KBM-7 (cell line): Measurements from ENCODE around the gene PPP1R11.
"Not testable (repeated sequence)": the region's sequence is repeated elsewhere in the genome, so short reads cannot be mapped to it uniquely, and the experiment has no call there.

Source experiments
- DNase-seq: peaks from one replicate; pipeline ENCODE4 v3.0.0-alpha.2; 2015
- in situ Hi-C: fragments of 300-500 bp; cut with MboI; formaldehyde crosslinking; loops from 2 replicates; pipeline ENCODE4 v1.14.3; 2020; ENCODE audit warnings: low sequenced_read_pairs, low pct_unique_long_range_greater_than_20kb, mixed read lengths

The PPP1R11 gene

GRCh38 chr6:30066577-30067459, at the start of gene PPP1R11:
Gene PPP1R11 (plus strand): TSS chr6:30067198. CDS start chr6:30067411, 213 bp downstream.
- peak; percentile 100 for DNase-seq
- in situ Hi-C loops: no loop called here

- in situ Hi-C loops: loop anchor here (25.0 kb wide), 1 partner anchor 183 kb away; the partner anchor contains the start of gene HLA-G
- no peak for DNase-seq
Observed at GRCh38 chr6:30019819-30020218, 47.2 kb upstream of the PPP1R11 start.

GRCh38 chr6:30020626-30021025, 46.4 kb upstream of the PPP1R11 start:
- in situ Hi-C loops: loop anchor here (25.0 kb wide), 1 partner anchor 183 kb away; the partner anchor contains the start of gene HLA-G
- no peak for DNase-seq

DNA sequence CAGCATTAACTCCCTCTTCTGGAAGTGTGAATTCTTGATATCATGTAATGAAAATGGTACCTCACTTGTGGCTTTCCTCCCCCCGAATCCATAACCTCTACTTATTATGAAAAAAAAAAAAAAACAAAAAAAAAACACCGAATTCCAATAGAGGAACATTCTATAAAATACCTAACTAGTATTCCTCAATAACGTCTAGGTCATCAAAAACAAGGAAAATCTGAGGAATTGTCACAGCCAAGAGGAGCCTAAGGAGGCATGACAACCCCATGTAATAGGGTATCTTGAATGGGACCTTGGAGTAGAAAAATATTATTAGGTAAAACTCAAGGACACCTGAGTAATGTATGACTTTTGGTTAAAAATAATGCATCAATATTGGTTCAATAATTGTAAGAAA, 44.8 kb upstream of the PPP1R11 start:
- in situ Hi-C loops: loop anchor here (25.0 kb wide), 1 partner anchor 185 kb away; the partner anchor contains the start of gene HLA-G
- DNase-seq: no peak

DNA sequence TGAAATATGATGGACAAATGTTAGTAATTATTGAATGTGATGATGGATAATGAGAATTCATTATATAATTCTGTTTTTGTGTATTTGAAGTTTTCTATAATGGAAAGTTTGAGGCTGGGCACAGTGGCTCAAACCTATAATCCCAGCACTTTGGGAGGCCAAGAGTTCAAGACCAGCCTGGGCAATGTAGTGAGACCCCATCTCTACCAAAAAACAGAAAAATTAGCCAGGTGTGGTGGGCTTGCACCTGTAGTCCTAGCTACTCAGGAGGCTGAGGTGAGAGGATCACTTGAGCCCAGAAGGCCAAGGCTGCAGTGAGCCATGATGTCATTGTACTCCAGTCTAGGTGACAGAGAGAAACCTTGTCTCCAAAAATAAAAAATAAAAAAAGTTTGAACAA, 44.3 kb upstream of the PPP1R11 start:
- in situ Hi-C loops: loop anchor here (25.0 kb wide), 1 partner anchor 185 kb away; the partner anchor contains the start of gene HLA-G
- DNase-seq: not testable (repeated sequence)

- DNase-seq: no peak
- in situ Hi-C loops: no loop called here
Observed at GRCh38 chr6:30025186-30025585, 41.8 kb upstream of the PPP1R11 start.

DNA sequence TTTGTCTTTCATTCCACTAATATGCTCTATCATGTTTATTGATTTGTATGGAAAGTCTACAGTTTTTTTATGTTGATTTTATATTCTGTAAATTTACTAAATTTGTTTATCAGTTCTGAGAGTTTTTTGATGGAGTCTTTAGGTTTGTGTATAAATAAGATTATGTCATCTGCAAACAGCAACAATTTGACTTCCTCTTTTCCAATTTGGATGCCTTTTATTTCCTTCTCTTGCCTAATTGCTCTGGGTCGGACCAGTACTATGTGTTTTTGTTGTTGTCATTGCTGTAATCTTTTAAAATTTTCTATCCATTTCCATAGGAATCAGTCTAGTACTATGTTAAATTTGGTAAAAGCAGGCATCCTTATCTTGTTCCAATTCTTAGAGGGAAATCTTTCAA, 37.4 kb upstream of the PPP1R11 start:
- DNase-seq: no peak
- in situ Hi-C loops: no loop called here

DNA sequence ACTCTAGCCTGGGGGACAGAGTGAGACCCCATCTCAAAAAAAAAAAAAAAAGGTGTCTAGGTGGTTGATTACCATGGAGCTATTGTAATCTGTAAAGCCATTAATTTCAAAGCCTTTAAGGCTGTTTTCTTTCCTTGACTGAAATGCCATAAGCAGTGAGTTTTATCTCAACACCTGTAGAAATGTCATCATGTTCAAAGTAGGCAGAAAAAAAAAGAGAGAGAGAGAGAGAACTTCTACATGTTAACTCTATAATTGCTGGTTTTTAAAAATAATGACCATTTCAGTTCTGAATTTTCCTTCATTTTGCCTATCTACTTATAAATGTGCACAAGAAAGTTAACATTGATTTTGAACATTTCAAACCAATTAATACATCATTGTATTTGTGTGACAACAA, 35.6 kb upstream of the PPP1R11 start:
- in situ Hi-C loops: no loop called here
- DNase-seq: no peak

DNA sequence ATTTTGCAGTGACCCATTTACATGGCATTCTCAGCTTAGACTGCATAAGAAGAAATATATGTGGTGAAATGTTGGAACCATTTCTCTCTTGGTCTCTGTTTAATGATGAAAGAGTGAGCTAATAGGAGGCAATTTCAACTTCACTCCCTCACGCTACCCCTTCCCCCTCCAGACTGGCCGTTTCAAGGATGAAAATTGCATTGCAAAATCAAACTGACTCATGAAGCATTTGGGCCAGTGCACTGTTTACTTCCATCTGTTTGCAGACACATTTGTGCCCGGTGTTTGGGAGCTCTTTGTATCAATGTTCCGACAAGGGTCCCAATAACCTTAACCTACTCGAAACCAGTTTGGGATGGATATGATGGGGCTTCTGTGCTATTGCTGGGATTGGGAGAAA, 33.6 kb upstream of the PPP1R11 start:
- in situ Hi-C loops: not testable (repeated sequence)

DNA sequence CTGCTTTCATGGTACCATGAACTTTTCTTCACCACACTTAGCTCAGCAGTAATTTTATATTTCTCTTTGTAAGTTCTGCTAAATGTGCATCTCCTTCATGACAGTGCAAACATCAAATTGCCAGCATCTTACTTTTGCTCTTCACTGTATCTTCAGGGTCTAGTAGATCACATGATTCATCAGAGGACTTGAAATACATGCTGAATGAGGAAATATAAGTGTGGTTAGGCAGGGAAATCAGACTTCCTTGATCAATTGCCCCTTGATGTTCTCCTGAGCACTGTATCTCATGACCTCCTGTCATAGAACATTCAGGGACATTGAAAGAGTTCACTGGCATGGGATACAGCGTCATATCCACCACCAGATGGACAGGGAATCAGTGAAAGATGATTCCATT, 31.2 kb upstream of the PPP1R11 start:
- no peak for DNase-seq
- in situ Hi-C loops: no loop called here

More for the DNA sequence above, 33.6 kb upstream of the PPP1R11 start:
- not testable (repeated sequence) for DNase-seq

DNA sequence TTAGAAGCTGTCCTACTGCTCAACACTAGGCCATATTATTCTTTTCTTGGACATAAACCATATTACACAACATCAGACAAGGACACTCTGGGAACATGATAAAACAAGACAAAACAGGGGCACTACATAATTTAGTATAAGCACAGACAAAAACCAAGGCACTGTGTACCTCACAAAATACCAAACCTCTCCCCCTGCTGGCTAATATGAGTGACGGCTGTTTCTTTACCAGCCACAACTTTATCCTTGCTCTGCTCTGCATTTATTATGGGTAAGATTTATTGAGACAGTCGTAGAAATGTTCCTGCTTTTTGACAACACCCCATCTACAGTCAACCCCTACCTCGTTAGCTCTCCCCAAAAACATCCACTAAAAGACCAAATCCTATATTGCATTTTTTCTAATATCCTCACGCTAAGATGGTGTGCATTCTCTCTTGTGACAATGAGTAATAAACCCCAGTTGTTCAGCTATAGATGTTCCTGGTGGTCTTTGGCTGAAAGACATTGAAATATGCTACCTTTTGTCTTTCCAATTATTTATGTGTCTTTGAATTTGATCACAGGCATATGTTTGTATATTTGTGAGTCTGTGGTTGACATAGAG, 29.7 kb upstream of the PPP1R11 start:
- DNase-seq: peak; percentile 44
- in situ Hi-C loops: no loop called here

DNA sequence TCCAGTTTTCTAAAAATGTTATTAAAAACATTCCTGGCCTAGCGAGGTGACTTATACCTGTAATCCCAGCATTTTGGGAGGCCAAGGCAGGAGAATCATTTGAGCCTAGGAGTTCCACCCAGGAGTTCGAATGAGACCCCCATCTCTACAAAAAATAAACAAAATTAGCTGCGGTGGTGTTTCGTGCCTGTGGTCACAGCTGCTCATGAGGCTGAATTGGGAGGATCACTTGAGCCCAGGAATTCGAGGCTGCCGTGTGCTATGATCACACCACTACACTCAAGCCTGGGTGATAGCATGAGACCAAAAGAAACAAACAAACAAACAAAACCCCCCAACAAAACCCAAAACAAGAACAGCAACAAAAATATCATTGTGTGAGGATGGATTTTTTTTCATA, 25.8 kb upstream of the PPP1R11 start:
- no peak for DNase-seq
- in situ Hi-C loops: no loop called here

GRCh38 chr6:30041821-30042220, 25.2 kb upstream of the PPP1R11 start:
- no peak for DNase-seq
- in situ Hi-C loops: no loop called here

GRCh38 chr6:30042476-30042875, 24.5 kb upstream of the PPP1R11 start:
- peak; percentile 24 for DNase-seq
- in situ Hi-C loops: no loop called here

GRCh38 chr6:30042914-30043313, 24.1 kb upstream of the PPP1R11 start:
- no peak for DNase-seq
- in situ Hi-C loops: no loop called here

DNA sequence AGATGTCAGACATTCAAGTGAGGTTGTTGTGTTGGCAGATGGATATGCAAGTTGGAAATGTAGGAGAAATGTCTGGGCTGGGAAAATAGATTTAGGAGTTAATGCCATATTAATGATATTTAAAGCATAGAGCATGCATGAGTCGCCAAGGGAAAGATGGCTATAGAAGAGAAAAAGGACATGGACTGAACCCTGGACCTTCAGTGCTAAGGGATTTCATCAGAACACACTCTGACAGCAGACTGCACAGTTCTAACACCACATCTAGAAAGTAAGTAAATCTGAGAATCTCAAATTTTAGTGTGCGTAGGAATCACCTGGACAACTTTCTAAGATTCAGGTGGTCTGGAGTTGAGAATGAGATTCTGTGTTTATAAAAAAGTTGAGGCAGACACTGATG, 23.3 kb upstream of the PPP1R11 start:
- no peak for DNase-seq
- in situ Hi-C loops: no loop called here

GRCh38 chr6:30044630-30045029, 22.4 kb upstream of the PPP1R11 start:
- in situ Hi-C loops: no loop called here
- no peak for DNase-seq

DNA sequence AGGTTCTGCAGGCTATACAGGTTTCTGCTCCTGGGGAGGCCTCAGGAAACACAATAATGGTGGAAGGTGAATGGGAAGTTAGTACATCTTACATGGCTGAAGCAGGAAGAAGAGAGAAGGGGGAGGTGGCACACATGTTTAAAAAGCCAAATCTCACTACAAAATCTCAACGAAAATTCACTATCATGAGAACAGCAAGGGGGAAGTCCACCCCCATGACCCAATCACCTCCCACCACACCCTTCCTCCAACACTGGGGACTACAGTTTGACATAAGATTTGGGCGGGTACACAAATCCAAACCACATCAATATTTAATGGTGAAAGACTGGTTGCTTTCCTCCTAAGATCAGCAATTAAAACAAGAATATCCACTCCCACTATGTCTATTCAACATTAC, 19.8 kb upstream of the PPP1R11 start:
- in situ Hi-C loops: no loop called here
- peak; percentile 52 for DNase-seq

- in situ Hi-C loops: no loop called here
- no peak for DNase-seq
Observed at GRCh38 chr6:30053682-30054081, 13.3 kb upstream of the PPP1R11 start.

DNA sequence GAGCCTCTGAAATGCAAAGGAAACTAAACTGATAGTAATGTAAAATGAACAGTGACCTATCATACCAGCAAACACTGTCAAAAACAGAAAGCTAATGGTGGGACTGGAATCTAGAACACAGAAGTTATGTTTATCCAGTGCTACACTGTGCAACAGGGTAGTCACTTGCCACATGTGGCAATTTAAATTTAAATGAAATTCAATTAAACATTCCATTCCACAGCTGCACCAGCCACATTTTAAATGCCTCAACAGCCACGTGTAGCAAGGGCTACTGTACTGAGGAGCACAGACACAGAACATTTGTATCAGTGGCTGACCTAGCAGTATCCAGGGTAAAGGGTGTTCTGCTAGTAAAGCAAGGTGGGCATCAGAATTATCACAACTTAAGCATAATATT, 11.5 kb upstream of the PPP1R11 start:
- no peak for DNase-seq

More for the DNA sequence above, 11.5 kb upstream of the PPP1R11 start:
- in situ Hi-C loops: no loop called here
